K562 (cell line): ENCODE results near the gene HNRNPF. TPM values are rescaled to one million over a fixed set of nuclear protein-coding genes. Genes with fewer than 3 reads are reported as not detected.
A peak's percentile ranks its signal among the peaks of the same experiment; 100 is the strongest.

ENCODE experiments used
- ARID4B ChIP-seq: sonication (generic); formaldehyde crosslinking; IDR thresholded peaks from 2 replicates; pipeline ENCODE4 v1.8.0; 2022; ENCODE audit warnings: mild to moderate bottlenecking, missing genetic modification reagents
- BCOR ChIP-seq: fragments of 450-650 bp; IDR thresholded peaks from 2 replicates; pipeline ENCODE4 v1.6.1; 2016
- DNMT1 ChIP-seq: fragments of 450-650 bp; IDR thresholded peaks from 2 replicates; pipeline ENCODE4 v1.6.1; 2016; ENCODE audit warnings: antibody characterized with exemption, mild to moderate bottlenecking
- E2F1 ChIP-seq: sonication (generic); formaldehyde crosslinking; IDR thresholded peaks from 2 replicates; pipeline ENCODE4 v1.8.1; 2023; ENCODE audit warnings: mild to moderate bottlenecking, missing genetic modification reagents, moderate library complexity
- E4F1 ChIP-seq: fragments of 250-450 bp; sonication (Bioruptor Pico); IDR thresholded peaks from 2 replicates; pipeline ENCODE4 v1.5.0; 2021; ENCODE audit warnings: mild to moderate bottlenecking, borderline replicate concordance
- HBP1 ChIP-seq: fragments of 450-650 bp; formaldehyde crosslinking; IDR thresholded peaks from 2 replicates; pipeline ENCODE4 v1.4.0; 2022; ENCODE audit warnings: missing genetic modification characterization
- ID3 ChIP-seq, 2 experiments: fragments of 250-450 bp in 1 of 2; fragments of 450-650 bp in 1 of 2; sonication (Bioruptor Pico) in 1 of 2; IDR thresholded peaks; 2 replicates each; pipeline versions ENCODE4 v1.6.1 to v1.8.0; 2016 to 2021; ENCODE audit warnings: mild to moderate bottlenecking in 2 of 2, moderate library complexity in 2 of 2, missing compliant biosample characterization in 1 of 2, missing genetic modification characterization in 1 of 2
- PML ChIP-seq: IDR thresholded peaks from 2 replicates; pipeline ENCODE4 v1.6.1; 2012; ENCODE audit warnings: low read length, inconsistent platforms
- ZC3H4 ChIP-seq: sonication (generic); formaldehyde crosslinking; IDR thresholded peaks from 2 replicates; pipeline ENCODE4 v1.9.0; 2021; ENCODE audit warnings: missing genetic modification reagents, borderline replicate concordance
- ZNF431 ChIP-seq: sonication (generic); formaldehyde crosslinking; IDR thresholded peaks from 2 replicates; pipeline ENCODE4 v1.8.0; 2022; ENCODE audit warnings: mild to moderate bottlenecking, missing genetic modification reagents
- polyA plus RNA-seq, 8 experiments: library from polyadenylated mRNA; depleted of rRNA in 4 of 8; stranded (reverse) in 5 of 8; unstranded in 3 of 8; fragments of >200 nt; fragmentation: Nextera tagmentation in 2 of 8; fragmentation: Illumina TruSeq in 1 of 8; extraction: Ambion mirVana in 2 of 8; extraction: Trizol in 1 of 8; gene quantifications; 2 replicates each; pipeline versions ENCODE4 v1.2.1 to v1.2.3, GENCODE V29; 2011 to 2014; ENCODE audit warnings: inconsistent platforms in 1 of 8, missing spikeins in 1 of 8
- total RNA-seq, 7 experiments: library from RNA; depleted of rRNA in 6 of 7; stranded (reverse); fragments of >200 nt in 6 of 7; fragmentation: Illumina TruSeq in 2 of 7; extraction: Trizol in 2 of 7; gene quantifications; 2 replicates each; pipeline versions ENCODE4 v1.2.1 to v1.2.3, GENCODE V29; 2011 to 2021; ENCODE audit warnings: low replicate concordance in 1 of 7

Gene HNRNPF
- total and polyA plus RNA-seq, 9 of the 15 experiments (the other 6 are each of a cell fraction or from before 2014, with no cell fraction given), result 192 to 489 (median 416) TPM

GRCh38 chr10:43396928-43397624 lies 11.9 kb downstream of the HNRNPF start (continued):
- TF ChIP-seq E4F1, result no peak
- no peak for TF ChIP-seq ID3 (CRISPR knock-in tag; IDR thresholded peaks at IDR 0.05)
- peak; percentile 75; the same call in 1 of the 2 replicates for TF ChIP-seq ID3 (tag; IDR thresholded peaks at IDR 0.05)
- peak; percentile 80; the same call in 1 of the 2 replicates for TF ChIP-seq ARID4B
- peak; percentile 97 for TF ChIP-seq E2F1 (CRISPR knock-in tag)
- TF ChIP-seq ZC3H4 (CRISPR knock-in tag), result no peak
- TF ChIP-seq BCOR, result peak; percentile 77
- TF ChIP-seq ZNF431 (CRISPR knock-in tag), result peak; percentile 96
- TF ChIP-seq HBP1, result peak; percentile 69; the same call in 1 of the 2 replicates
- TF ChIP-seq PML, result peak; percentile 70
- no peak for TF ChIP-seq DNMT1
